Mesothelial cell of epicardium (in vitro differentiated cells): ENCODE measurements around the gene ATP7A. TPM values are rescaled to one million over a fixed set of nuclear protein-coding genes. Genes with fewer than 3 reads are reported as not detected.

Experiments
- DNase-seq, 2 experiments: peaks; one replicate each; pipeline ENCODE4 v3.0.0; 2021; ENCODE audit warnings: low spot score in 2 of 2; ENCODE audit not compliant: unreplicated experiment in 2 of 2
- H3K27ac Mint-ChIP-seq: 2 replicates; pipeline ENCODE4 v1.8.0; 2021; ENCODE audit warnings: mixed read lengths
- H3K27me3 Mint-ChIP-seq: 2 replicates; pipeline ENCODE4 v1.8.0; 2021; ENCODE audit warnings: low read depth, mixed read lengths
- H3K36me3 Mint-ChIP-seq: 2 replicates; pipeline ENCODE4 v1.8.0; 2021; ENCODE audit warnings: mixed read lengths
- H3K4me1 Mint-ChIP-seq: 2 replicates; pipeline ENCODE4 v1.8.0; 2021; ENCODE audit warnings: mixed read lengths
- H3K4me3 Mint-ChIP-seq: 2 replicates; pipeline ENCODE4 v1.8.0; 2021; ENCODE audit warnings: mild to moderate bottlenecking, moderate library complexity, mixed read lengths
- H3K9me3 Mint-ChIP-seq: 2 replicates; pipeline ENCODE4 v1.8.0; 2021; ENCODE audit warnings: mixed read lengths
- total RNA-seq: library from RNA; stranded (reverse); gene quantifications from 3 replicates; pipeline ENCODE4 v1.2.1, GENCODE V29; 2021
- TF ChIP-seq, protein P1 (sequence below): fragments of 200-600 bp; sonication (generic); IDR thresholded peaks from one replicate; pipeline ENCODE4 v1.5.0; 2021; ENCODE audit warnings: antibody characterized with exemption; ENCODE audit not compliant: unreplicated experiment

The ATP7A gene
- total RNA-seq, 1 donor from 2014 or later: 17.4 TPM

DNA sequence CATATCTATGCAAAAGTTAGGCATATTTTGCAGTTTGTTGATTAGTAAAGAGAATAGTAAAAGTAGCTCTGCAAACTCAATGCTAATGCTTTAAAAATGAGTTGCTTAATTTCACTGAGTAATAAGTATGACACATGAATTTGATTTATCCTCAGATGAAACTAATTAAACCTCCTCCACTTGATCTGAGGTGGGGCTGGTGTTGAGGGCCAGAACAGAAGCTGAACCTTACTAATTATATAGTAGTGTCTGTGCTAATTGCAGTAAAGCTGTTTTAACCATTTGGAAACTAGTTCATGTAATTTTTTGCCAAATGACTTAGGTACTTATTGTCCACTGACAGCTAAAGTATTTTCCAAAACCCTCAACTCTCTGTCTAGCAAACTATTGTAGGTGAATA, 66.6 kb downstream of the ATP7A start:
- Mint-ChIP-seq H3K36me3 (no peaks in the 10 kb centered on the region), H3K4me3 (no peak overlapping the region), H3K27ac (no peak overlapping the region), H3K27me3 (no peaks in the 10 kb centered on the region), H3K9me3 (peaks cover 25% of the 10 kb centered on the region), H3K4me1 (peaks cover 11% of the 10 kb centered on the region)
- DNase-seq: no peak
- TF ChIP-seq, protein P1, sequence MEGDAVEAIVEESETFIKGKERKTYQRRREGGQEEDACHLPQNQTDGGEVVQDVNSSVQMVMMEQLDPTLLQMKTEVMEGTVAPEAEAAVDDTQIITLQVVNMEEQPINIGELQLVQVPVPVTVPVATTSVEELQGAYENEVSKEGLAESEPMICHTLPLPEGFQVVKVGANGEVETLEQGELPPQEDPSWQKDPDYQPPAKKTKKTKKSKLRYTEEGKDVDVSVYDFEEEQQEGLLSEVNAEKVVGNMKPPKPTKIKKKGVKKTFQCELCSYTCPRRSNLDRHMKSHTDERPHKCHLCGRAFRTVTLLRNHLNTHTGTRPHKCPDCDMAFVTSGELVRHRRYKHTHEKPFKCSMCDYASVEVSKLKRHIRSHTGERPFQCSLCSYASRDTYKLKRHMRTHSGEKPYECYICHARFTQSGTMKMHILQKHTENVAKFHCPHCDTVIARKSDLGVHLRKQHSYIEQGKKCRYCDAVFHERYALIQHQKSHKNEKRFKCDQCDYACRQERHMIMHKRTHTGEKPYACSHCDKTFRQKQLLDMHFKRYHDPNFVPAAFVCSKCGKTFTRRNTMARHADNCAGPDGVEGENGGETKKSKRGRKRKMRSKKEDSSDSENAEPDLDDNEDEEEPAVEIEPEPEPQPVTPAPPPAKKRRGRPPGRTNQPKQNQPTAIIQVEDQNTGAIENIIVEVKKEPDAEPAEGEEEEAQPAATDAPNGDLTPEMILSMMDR: no peak

DNA sequence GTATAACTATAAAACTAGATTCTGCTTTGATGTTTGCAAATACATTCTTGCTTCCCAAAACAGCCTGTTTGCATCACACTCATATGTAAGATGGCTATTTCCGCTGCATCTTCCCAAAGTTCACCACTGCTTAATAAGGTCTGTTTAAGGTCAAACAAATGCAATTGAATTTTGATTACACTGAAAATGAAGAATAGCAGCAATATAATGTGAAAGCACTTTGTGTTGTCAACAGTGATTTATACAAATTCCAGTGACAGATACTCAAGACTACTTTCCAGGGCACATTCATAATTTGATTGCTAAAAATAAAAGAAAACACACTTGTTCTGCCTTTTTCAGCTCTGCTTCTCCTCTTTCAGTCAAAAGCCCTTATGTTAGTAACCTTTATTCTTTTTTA, 67.0 kb downstream of the ATP7A start:
- H3K4me1 Mint-ChIP-seq: peaks cover 11% of the 10 kb centered on the region
- H3K27me3 Mint-ChIP-seq: no peaks in the 10 kb centered on the region
- H3K4me3 Mint-ChIP-seq: no peak overlapping the region
- no peaks in the 10 kb centered on the region for H3K36me3 Mint-ChIP-seq
- H3K9me3 Mint-ChIP-seq: peaks cover 28% of the 10 kb centered on the region
- no peak overlapping the region for H3K27ac Mint-ChIP-seq
- TF ChIP-seq, protein P1: no peak
- no peak for DNase-seq

DNA sequence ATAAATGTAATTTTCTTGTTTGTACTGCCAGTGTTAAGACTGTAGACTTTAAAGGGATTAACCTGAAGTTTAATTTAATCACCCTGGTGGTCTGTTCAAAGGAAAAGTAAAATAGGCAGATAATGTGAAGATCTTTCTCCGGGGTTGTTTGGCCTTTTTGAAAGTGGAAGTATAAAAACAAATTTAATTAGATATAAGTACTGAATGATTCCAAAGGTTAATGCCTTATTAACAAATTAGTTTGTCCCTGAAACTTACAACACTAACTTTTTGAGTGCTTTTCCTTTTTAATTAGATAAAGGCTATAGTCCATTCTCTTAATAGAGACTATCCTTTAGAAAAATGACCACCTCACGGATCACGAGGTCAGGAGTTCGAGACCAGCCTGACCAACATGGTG, 69.4 kb downstream of the ATP7A start:
- peaks cover 11% of the 10 kb centered on the region for H3K4me1 Mint-ChIP-seq
- no peak overlapping the region for H3K4me3 Mint-ChIP-seq
- H3K9me3 Mint-ChIP-seq: peaks cover 28% of the 10 kb centered on the region
- H3K27me3 Mint-ChIP-seq: no peaks in the 10 kb centered on the region
- no peaks in the 10 kb centered on the region for H3K36me3 Mint-ChIP-seq
- no peak for DNase-seq
- TF ChIP-seq, protein P1: no peak
- no peak overlapping the region for H3K27ac Mint-ChIP-seq

DNA sequence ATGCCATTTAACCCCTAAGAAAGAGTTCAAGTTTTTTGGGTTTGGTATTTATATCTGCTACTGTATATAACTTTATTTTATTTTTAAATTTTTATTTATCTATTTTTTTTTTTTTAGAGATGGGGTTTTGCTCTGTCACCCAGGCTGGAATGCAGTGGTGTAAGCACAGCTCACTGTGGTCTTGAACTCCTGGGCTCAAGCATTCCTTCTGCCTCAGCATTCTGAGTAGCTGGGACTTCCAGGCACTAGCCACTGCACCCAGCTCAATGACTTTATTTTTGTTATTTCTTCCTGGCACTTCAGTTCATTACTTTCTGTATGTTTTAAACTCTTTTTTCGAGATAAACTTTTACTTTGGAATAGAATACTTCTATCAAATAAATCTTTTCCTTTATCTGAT, 101.4 kb downstream of the ATP7A start:
- Mint-ChIP-seq H3K36me3 (peaks cover 3% of the 10 kb centered on the region), H3K4me1 (no peaks in the 10 kb centered on the region), H3K27ac (no peak overlapping the region), H3K9me3 (peaks cover 23% of the 10 kb centered on the region), H3K4me3 (no peak overlapping the region), H3K27me3 (no peaks in the 10 kb centered on the region)
- TF ChIP-seq, protein P1: no peak
- no peak for DNase-seq

DNA sequence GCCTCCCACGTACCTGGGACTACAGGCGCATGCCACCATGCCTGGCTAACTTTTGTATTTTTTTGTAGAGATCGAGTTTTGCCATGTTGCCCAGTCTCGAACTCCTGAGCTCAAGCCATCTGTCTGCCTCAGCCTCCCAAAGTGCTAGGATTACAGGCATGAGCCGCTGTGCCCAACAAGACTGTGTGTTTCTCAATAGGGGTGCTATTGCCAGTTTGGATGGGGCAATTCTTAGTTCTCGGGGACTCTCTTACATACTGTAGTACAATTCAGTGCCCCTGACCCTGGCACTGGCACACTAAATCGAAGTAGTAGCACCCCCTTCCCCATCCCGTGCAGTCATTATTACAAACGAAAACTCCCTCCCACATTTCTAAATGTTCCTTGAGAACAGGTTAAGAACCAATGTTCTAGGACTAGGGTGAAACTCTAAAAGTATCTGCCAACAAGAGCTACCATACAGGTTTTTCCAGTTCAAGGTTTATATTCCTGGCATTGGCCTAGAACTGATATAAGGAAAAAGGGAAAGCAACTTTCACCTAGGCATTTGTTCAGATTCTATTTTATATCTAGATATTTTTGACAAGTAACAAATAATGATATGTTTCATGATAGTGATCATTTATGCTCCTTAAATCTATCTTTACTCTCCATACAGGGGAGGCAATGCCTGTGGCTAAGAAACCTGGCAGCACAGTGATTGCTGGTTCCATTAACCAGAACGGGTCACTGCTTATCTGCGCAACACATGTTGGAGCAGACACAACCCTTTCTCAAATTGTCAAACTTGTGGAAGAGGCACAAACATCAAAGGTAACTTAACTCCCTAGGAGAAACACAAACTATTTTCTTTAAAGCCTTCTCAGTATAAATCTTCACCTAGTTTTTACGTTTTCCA, 109.3 kb downstream of the ATP7A start:
- Mint-ChIP-seq H3K36me3 (peaks cover 24% of the 10 kb centered on the region), H3K27me3 (no peaks in the 10 kb centered on the region), H3K9me3 (peaks cover 36% of the 10 kb centered on the region), H3K4me3 (no peak overlapping the region), H3K4me1 (peaks cover 4% of the 10 kb centered on the region), H3K27ac (peak overlapping the region; percentile 6)
- TF ChIP-seq, protein P1: no peak
- DNase-seq: no peak
